MCF 10A (cell line): Measurements from ENCODE around the gene FAM114A1. TPM values are rescaled to one million over a fixed set of nuclear protein-coding genes. Genes with fewer than 3 reads are reported as not detected.

Experiments used
- BruUV-seq: library from RNA; stranded (reverse); fragments of 400-500 nt; replicated peaks from 2 replicates; lab custom pipeline; 2021; lab: Mats Ljungman, UMichigan
- CTCF ChIA-PET: fragments of 300-600 bp; sonication (Branson Sonifier 250); formaldehyde crosslinking; extraction: SDS; loops from one replicate; lab custom pipeline; 2021; ENCODE audit warnings: antibody characterized with exemption, inconsistent platforms; lab: Yijun Ruan, JAX
- POLR2A ChIA-PET: fragments of 300-600, 350-650 bp; sonication (Branson Sonifier 250); formaldehyde crosslinking; extraction: SDS; loops from one replicate; lab custom pipeline; 2020; ENCODE audit warnings: antibody characterized with exemption, inconsistent platforms; lab: Yijun Ruan, JAX
- DNase-seq: peaks from one replicate; pipeline ENCODE4 v3.0.0-alpha.2; 2018; ENCODE audit not compliant: unreplicated experiment
- H3K27ac Mint-ChIP-seq: one replicate; pipeline ENCODE4 v1.8.0; 2022; ENCODE audit warnings: mild to moderate bottlenecking, low read depth, mixed read lengths; ENCODE audit not compliant: unreplicated experiment
- H3K27me3 Mint-ChIP-seq: one replicate; pipeline ENCODE4 v1.8.0; 2022; ENCODE audit warnings: mixed read lengths; ENCODE audit not compliant: insufficient read depth, unreplicated experiment
- H3K36me3 Mint-ChIP-seq: one replicate; pipeline ENCODE4 v1.8.0; 2022; ENCODE audit warnings: mild to moderate bottlenecking, moderate library complexity, mixed read lengths; ENCODE audit not compliant: insufficient read depth, unreplicated experiment
- H3K4me1 Mint-ChIP-seq: one replicate; pipeline ENCODE4 v1.8.0; 2022; ENCODE audit warnings: mixed read lengths; ENCODE audit not compliant: insufficient read depth, unreplicated experiment
- H3K4me3 Mint-ChIP-seq: one replicate; pipeline ENCODE4 v1.8.0; 2022; ENCODE audit warnings: mild to moderate bottlenecking, moderate library complexity, mixed read lengths; ENCODE audit not compliant: unreplicated experiment
- H3K9me3 Mint-ChIP-seq: one replicate; pipeline ENCODE4 v1.8.0; 2022; ENCODE audit warnings: mixed read lengths; ENCODE audit not compliant: unreplicated experiment
- CTCF ChIP-seq: fragments of 200-600 bp; IDR thresholded peaks from one replicate; pipeline ENCODE4 v1.8.0; 2022; ENCODE audit warnings: antibody characterized with exemption, mild to moderate bottlenecking; ENCODE audit not compliant: unreplicated experiment
- intact Hi-C: fragments of 100-400 bp; cut with micrococcal nuclease; formaldehyde crosslinking; loops from 2 replicates; pipeline ENCODE4 v1.14.1; 2022
- total RNA-seq: library from RNA; stranded (reverse); gene quantifications from 2 replicates; pipeline ENCODE4 v1.2.3, GENCODE V29; 2022

Gene FAM114A1
- total RNA-seq, 1 experiment from 2014 or later = 22.7 TPM

- Mint-ChIP-seq H3K27me3 (no peaks in the 10 kb centered on the region), H3K36me3 (peaks cover 13% of the 10 kb centered on the region), H3K9me3 (no peaks in the 10 kb centered on the region), H3K4me1 (peaks cover 6% of the 10 kb centered on the region), H3K27ac (no peak overlapping the region), H3K4me3 (no peak overlapping the region)
- TF ChIP-seq CTCF = no peak
- intact Hi-C loops = no loop called here
- DNase-seq = no peak
- CTCF ChIA-PET = interaction anchor here (0.8 to 4.5 kb wide), 2 partner anchors 12 to 16 kb away, joined by 3 to 20 read pairs; no protein-coding TSS in a partner anchor
- POLR2A ChIA-PET = interaction anchor here (4.3 kb wide), 1 partner anchor 12 kb away, joined by 20 read pairs; no protein-coding TSS in a partner anchor
- BruUV-seq = no TSS peak
Measured at GRCh38 chr4:38876636-38877035, 9.0 kb downstream of the FAM114A1 start.

GRCh38 chr4:38884254-38884653 is 16.6 kb downstream of the FAM114A1 start:
- Mint-ChIP-seq H3K36me3 (peaks cover 4% of the 10 kb centered on the region), H3K9me3 (no peaks in the 10 kb centered on the region), H3K4me1 (no peaks in the 10 kb centered on the region), H3K27me3 (no peaks in the 10 kb centered on the region), H3K4me3 (no peak overlapping the region), H3K27ac (no peak overlapping the region)
- BruUV-seq = no TSS peak
- no peak for TF ChIP-seq CTCF
- CTCF ChIA-PET = interaction anchor here (0.6 to 1.3 kb wide), 3 partner anchors 9 to 101 kb away, joined by 3 to 7 read pairs (median 5); no protein-coding TSS in a partner anchor
- POLR2A ChIA-PET = interaction anchor here (1.2 kb wide), 1 partner anchor 10 kb away, joined by 4 read pairs; no protein-coding TSS in a partner anchor
- intact Hi-C loops = no loop called here
- no peak for DNase-seq

GRCh38 chr4:38889143-38889542 is 21.5 kb downstream of the FAM114A1 start:
- ChIA-PET POLR2A (interaction anchor here (0.6 to 2.2 kb wide), 5 partner anchors 13 to 1062 kb away, joined by 3 to 20 read pairs (median 3); partner anchors contain the start of gene PGM2), CTCF (interaction anchor here (0.6 to 4.3 kb wide), 11 partner anchors 8 to 478 kb away, joined by 3 to 22 read pairs (median 5); partner anchors contain the start of gene TLR10)
- Mint-ChIP-seq H3K27me3 (no peaks in the 10 kb centered on the region), H3K4me3 (peak overlapping the region; percentile 21), H3K36me3 (peaks cover 20% of the 10 kb centered on the region), H3K9me3 (no peaks in the 10 kb centered on the region), H3K4me1 (peaks cover 6% of the 10 kb centered on the region), H3K27ac (peak overlapping the region; percentile 49)
- intact Hi-C loops = no loop called here
- peak; percentile 64 for DNase-seq
- no TSS peak for BruUV-seq
- TF ChIP-seq CTCF = no peak

DNA sequence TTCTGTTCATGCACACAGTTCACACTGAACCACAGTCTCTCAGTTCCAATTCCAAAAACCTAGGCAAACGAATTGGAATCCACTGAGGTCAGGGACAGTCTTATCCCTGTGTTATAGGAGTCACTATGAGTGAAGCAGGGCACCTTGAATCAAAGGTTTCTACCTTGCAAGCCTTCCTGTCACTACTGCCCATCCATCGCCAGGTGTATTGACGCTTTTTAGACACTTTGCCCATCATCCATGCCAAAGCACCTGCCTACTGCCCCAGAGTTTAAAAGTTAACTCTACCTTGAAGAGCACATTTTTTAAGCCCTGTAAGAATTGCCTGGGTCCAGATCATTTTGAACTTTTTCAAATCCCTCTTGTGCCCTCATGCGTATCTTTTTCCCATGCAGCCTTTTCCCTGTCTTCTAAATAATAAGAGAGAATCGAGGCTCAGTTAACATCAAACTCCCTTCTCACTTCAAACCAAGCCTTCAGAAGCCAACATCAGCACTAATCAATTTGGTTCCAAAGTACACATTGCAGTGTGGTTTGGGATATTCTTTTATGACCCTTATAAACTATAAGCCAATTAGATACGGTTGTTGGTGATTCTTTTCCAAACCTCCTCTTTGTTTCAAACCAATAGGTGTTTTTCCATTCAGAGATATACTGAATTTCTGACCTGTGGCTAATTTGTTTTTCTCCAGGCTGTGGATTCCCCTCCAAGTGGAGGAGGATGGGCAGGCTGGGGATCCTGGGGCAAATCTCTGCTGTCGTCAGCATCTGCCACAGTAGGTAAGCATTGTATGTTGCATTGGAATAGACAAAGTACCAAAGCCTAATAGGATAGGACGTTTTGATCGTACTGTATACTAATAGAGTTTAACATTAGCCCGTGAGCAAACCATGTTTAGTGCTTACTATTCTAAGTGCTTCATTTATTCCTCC is 23.7 kb downstream of the FAM114A1 start:
- Mint-ChIP-seq H3K4me3 (no peak overlapping the region), H3K4me1 (peaks cover 6% of the 10 kb centered on the region), H3K27ac (peak overlapping the region; percentile 33), H3K36me3 (peaks cover 24% of the 10 kb centered on the region), H3K9me3 (no peaks in the 10 kb centered on the region), H3K27me3 (no peaks in the 10 kb centered on the region)
- intact Hi-C loops = no loop called here
- no peak for TF ChIP-seq CTCF
- no TSS peak for BruUV-seq
- POLR2A ChIA-PET = interaction anchor here (0.6 to 1.3 kb wide), 4 partner anchors 9 to 291 kb away, joined by 3 read pairs; no protein-coding TSS in a partner anchor
- CTCF ChIA-PET = interaction anchor here (1.2 to 4.3 kb wide), 6 partner anchors 8 to 244 kb away, joined by 3 to 22 read pairs (median 5); partner anchors contain the start of gene TLR10
- DNase-seq = no peak
